Ishikawa (cell line): ENCODE results near the gene MYH15.

ENCODE experiments used
- CEBPB ChIP-seq: IDR thresholded peaks from 2 replicates; pipeline ENCODE4 v1.6.1; 2012
- CREB1 ChIP-seq: IDR thresholded peaks from 2 replicates; pipeline ENCODE4 v1.6.1; 2012; ENCODE audit warnings: low read depth
- EGR1 ChIP-seq: IDR thresholded peaks from 2 replicates; pipeline ENCODE4 v1.6.1; 2012
- EP300 ChIP-seq: IDR thresholded peaks from 2 replicates; pipeline ENCODE4 v1.6.1; 2012; ENCODE audit warnings: borderline replicate concordance
- FOXM1 ChIP-seq: IDR thresholded peaks from 2 replicates; pipeline ENCODE4 v1.6.1; 2012; ENCODE audit warnings: low read depth, borderline replicate concordance
- MAX ChIP-seq: IDR thresholded peaks from 2 replicates; pipeline ENCODE4 v1.6.1; 2012
- RAD21 ChIP-seq: IDR thresholded peaks from 2 replicates; pipeline ENCODE4 v1.6.1; 2012; ENCODE audit warnings: low read depth
- REST ChIP-seq: IDR thresholded peaks from 2 replicates; pipeline ENCODE4 v1.6.1; 2012; ENCODE audit warnings: low read depth, mild to moderate bottlenecking
- TAF1 ChIP-seq: IDR thresholded peaks from 2 replicates; pipeline ENCODE4 v1.6.1; 2012; ENCODE audit warnings: low read depth, mild to moderate bottlenecking
- TCF12 ChIP-seq: IDR thresholded peaks from 2 replicates; pipeline ENCODE4 v1.6.1; 2012; ENCODE audit warnings: low read depth
- TEAD4 ChIP-seq: IDR thresholded peaks from 2 replicates; pipeline ENCODE4 v1.6.1; 2012
- YY1 ChIP-seq: IDR thresholded peaks from 2 replicates; pipeline ENCODE4 v1.6.1; 2012; ENCODE audit warnings: low read depth
- ZBTB7A ChIP-seq: IDR thresholded peaks from 2 replicates; pipeline ENCODE4 v1.6.1; 2012; ENCODE audit warnings: low read depth

- TF ChIP-seq MAX (no peak), YY1 (no peak), RAD21 (no peak), CREB1 (no peak), TEAD4 (no peak), EGR1 (no peak), FOXM1 (no peak), TAF1 (no peak), TCF12 (no peak), EP300 (no peak), REST (no peak), CEBPB (no peak), ZBTB7A (no peak)
These were observed 163.8 kb downstream of the MYH15 start for GRCh38 chr3:108346301-108347227.
